ENCODE results near the gene FBXL13. TPM values are rescaled to one million over a fixed set of nuclear protein-coding genes. Genes with fewer than 3 reads are reported as not detected.
A peak's percentile ranks its signal among the peaks of the same experiment; 100 is the strongest.

FBXL13 gene
- total RNA-seq, 1 donor from 2014 or later = 0.45 TPM

DNA sequence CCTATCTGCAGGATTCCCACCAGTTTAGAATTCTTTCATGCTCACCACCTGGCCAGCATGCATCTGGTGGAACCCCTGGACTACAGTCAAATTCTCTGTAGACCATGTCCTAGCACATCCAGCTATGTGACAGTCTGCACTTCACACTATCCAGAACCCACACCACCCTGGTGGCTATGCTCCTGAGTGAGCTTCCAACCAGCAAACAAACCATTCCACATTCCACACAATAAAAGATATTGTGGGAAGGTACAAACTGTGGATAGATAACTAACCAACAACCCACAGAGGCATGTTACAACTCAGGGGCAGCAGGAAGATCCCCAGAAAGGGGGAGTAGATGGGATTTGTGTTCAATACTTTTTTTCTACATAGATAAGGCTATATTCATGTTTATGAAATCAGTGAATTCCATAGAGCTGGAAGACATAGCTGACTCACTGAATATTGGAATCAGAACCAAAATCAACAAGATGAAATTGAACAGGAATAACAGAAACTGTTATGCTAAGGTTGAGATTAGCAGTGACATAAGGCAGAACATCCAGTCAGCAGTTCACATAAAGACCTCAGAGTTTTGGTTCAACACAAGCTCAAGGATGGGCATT, 89.3 kb downstream of the FBXL13 start:
- Mint-ChIP-seq H3K27me3 (ENCODE audit: low read depth) (no peaks in the 10 kb centered on the region), H3K27ac (ENCODE audit: unreplicated experiment) (peak overlapping the region; percentile 61), H3K4me1 (ENCODE audit: low read depth) (peaks cover 26% of the 10 kb centered on the region), H3K4me3 (ENCODE audit: unreplicated experiment) (no peak overlapping the region), H3K9me3 (ENCODE audit: low read depth) (no peaks in the 10 kb centered on the region), H3K36me3 (ENCODE audit: low read depth) (no peaks in the 10 kb centered on the region)
- TF ChIP-seq, protein P1, sequence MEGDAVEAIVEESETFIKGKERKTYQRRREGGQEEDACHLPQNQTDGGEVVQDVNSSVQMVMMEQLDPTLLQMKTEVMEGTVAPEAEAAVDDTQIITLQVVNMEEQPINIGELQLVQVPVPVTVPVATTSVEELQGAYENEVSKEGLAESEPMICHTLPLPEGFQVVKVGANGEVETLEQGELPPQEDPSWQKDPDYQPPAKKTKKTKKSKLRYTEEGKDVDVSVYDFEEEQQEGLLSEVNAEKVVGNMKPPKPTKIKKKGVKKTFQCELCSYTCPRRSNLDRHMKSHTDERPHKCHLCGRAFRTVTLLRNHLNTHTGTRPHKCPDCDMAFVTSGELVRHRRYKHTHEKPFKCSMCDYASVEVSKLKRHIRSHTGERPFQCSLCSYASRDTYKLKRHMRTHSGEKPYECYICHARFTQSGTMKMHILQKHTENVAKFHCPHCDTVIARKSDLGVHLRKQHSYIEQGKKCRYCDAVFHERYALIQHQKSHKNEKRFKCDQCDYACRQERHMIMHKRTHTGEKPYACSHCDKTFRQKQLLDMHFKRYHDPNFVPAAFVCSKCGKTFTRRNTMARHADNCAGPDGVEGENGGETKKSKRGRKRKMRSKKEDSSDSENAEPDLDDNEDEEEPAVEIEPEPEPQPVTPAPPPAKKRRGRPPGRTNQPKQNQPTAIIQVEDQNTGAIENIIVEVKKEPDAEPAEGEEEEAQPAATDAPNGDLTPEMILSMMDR (IDR thresholded peaks at IDR 0.05) = no peak
- DNase-seq (ENCODE audit: low spot score) = no peak

DNA sequence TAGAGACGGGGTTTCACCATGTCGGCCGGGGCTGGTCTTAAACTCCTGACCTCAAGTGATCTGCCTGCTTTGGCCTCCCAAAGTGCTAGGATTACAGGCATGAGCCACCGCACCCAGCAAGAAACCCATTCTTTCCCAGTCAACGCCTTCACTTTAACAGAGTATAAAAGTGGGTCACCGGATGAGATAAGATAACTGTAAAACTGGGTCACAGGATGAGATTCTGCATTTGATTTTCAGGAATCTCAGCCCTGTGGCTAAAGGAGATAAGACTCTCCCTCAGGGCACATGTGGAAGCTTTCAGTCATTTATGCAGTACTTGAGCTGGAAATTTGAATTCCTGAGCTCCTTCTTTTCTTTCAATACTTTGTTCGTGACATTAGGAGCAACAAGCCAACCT, 91.0 kb downstream of the FBXL13 start:
- no peak overlapping the region for H3K27ac Mint-ChIP-seq (ENCODE audit: unreplicated experiment)
- peaks cover 12% of the 10 kb centered on the region for H3K9me3 Mint-ChIP-seq (ENCODE audit: low read depth)
- H3K4me1 Mint-ChIP-seq (ENCODE audit: low read depth) = peaks cover 27% of the 10 kb centered on the region
- TF ChIP-seq, protein P1 (IDR thresholded peaks at IDR 0.05) = no peak
- no peak overlapping the region for H3K4me3 Mint-ChIP-seq (ENCODE audit: unreplicated experiment)
- H3K27me3 Mint-ChIP-seq (ENCODE audit: low read depth) = no peaks in the 10 kb centered on the region
- peaks cover 1% of the 10 kb centered on the region for H3K36me3 Mint-ChIP-seq (ENCODE audit: low read depth)
- no peak for DNase-seq (ENCODE audit: low spot score)

DNA sequence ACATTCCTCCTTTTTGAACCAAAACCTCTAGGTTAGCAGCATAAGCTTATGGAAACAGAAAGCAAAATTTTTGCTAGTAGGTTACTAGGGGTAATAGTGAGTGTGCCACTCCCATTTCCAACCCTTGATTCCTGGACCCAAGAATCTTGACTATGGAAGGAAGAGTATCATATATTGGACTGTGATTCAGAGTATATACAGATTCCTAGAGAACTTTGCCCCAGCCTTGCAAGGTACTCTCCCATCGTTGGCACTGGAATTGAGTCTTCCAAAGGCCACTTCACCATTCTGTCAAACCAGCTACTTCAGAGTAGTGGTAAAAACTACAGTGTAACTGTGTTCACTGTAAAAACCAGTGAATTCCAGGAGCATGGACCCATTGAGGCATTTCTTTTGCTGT, 92.4 kb downstream of the FBXL13 start:
- Mint-ChIP-seq H3K27ac (ENCODE audit: unreplicated experiment) (no peak overlapping the region), H3K9me3 (ENCODE audit: low read depth) (peaks cover 14% of the 10 kb centered on the region), H3K4me1 (ENCODE audit: low read depth) (peaks cover 25% of the 10 kb centered on the region), H3K27me3 (ENCODE audit: low read depth) (no peaks in the 10 kb centered on the region), H3K4me3 (ENCODE audit: unreplicated experiment) (no peak overlapping the region), H3K36me3 (ENCODE audit: low read depth) (peaks cover 1% of the 10 kb centered on the region)
- no peak for DNase-seq (ENCODE audit: low spot score)
- TF ChIP-seq, protein P1 (IDR thresholded peaks at IDR 0.05) = no peak

DNA sequence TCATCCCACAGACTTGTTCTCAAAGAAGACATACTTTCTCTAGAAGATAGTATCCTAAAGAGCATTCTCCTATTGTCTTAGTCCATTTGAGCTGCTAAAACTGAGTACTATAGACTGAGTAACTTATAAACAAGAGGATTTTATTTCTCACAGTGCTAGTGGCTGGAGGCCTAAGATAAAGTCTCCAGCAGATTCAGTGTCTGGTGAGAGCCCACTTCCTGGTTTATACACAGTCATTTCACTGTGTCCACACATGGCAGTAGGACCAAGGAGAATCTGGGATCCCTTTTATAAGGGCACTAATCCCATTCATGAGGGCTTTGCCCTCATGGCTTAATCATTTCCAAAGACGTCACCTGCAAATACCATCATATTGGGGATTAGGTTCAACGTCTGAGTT, 93.1 kb downstream of the FBXL13 start:
- H3K9me3 Mint-ChIP-seq (ENCODE audit: low read depth) = peaks cover 14% of the 10 kb centered on the region
- no peak overlapping the region for H3K27ac Mint-ChIP-seq (ENCODE audit: unreplicated experiment)
- TF ChIP-seq, protein P1 (IDR thresholded peaks at IDR 0.05) = no peak
- H3K27me3 Mint-ChIP-seq (ENCODE audit: low read depth) = no peaks in the 10 kb centered on the region
- no peak overlapping the region for H3K4me3 Mint-ChIP-seq (ENCODE audit: unreplicated experiment)
- peaks cover 25% of the 10 kb centered on the region for H3K4me1 Mint-ChIP-seq (ENCODE audit: low read depth)
- no peak for DNase-seq (ENCODE audit: low spot score)
- H3K36me3 Mint-ChIP-seq (ENCODE audit: low read depth) = peaks cover 1% of the 10 kb centered on the region

DNA sequence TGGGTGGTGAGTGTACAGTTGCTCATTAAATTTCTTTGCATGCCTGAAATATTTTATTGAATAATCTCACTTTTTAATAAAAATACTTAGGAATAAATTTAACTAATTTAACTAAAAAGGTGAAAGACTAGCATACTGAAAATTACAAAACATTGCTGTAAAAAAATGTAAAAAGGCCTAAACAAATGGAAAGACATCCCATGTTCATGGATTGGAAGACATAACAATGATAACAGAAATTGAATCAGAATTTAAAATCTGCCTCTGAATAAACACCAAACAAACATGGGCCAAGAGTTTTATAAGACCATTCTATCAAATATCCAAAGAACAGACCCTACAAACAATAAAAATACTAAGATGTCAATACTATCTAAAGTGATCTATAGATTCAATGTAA, 94.9 kb downstream of the FBXL13 start:
- TF ChIP-seq, protein P1 (IDR thresholded peaks at IDR 0.05) = no peak
- no peak for DNase-seq (ENCODE audit: low spot score)
- H3K4me3 Mint-ChIP-seq (ENCODE audit: unreplicated experiment) = no peak overlapping the region
- H3K4me1 Mint-ChIP-seq (ENCODE audit: low read depth) = peaks cover 12% of the 10 kb centered on the region
- H3K27ac Mint-ChIP-seq (ENCODE audit: unreplicated experiment) = no peak overlapping the region
- H3K27me3 Mint-ChIP-seq (ENCODE audit: low read depth) = no peaks in the 10 kb centered on the region
- H3K36me3 Mint-ChIP-seq (ENCODE audit: low read depth) = peaks cover 1% of the 10 kb centered on the region
- peaks cover 14% of the 10 kb centered on the region for H3K9me3 Mint-ChIP-seq (ENCODE audit: low read depth)

Data from chondrocyte (in vitro differentiated cells).